Measurements from ENCODE around the gene HAUS5. TPM values are rescaled to one million over a fixed set of nuclear protein-coding genes. Genes with fewer than 3 reads are reported as not detected.
"Not testable (repeated sequence)": the region's sequence is repeated elsewhere in the genome, so short reads cannot be mapped to it uniquely, and the experiment has no call there.

Gene HAUS5
- total and polyA plus RNA-seq, 7 experiments from 2014 or later = 7.6 to 40.0 (median 26.8) TPM

- H3K4me3 Mint-ChIP-seq; DNase-seq; H3K4me3 ChIP-seq (ENCODE audit: low read length); intact Hi-C loops (cut with micrococcal nuclease); H3K27ac ChIP-seq (ENCODE audit: low read depth, low read length); H3K9me3 ChIP-seq (ENCODE audit: control insufficient read depth in 2 of 3, low read length in 3 of 3); H3K27ac Mint-ChIP-seq; H3K36me3 ChIP-seq (ENCODE audit: control insufficient read depth in 2 of 3, insufficient read depth in 3 of 3, low read length in 3 of 3); H3K27me3 ChIP-seq (ENCODE audit: control insufficient read depth in 2 of 2, insufficient read depth in 2 of 2, low read length in 2 of 2); H3K4me1 ChIP-seq (ENCODE audit: control insufficient read depth in 2 of 2, insufficient read depth in 2 of 2, low read length in 2 of 2); ATAC-seq; CTCF ChIA-PET: not testable (repeated sequence)
- Mint-ChIP-seq H3K4me1 (peaks cover 0 to 12% (median 9%) of the 10 kb centered on the region in 7 donors), H3K27me3 (peaks cover 0 to 10% (median 0%) of the 10 kb centered on the region in 5 donors), H3K36me3 (peaks cover 0 to 16% (median 3%) of the 10 kb centered on the region in 5 donors), H3K9me3 (peaks cover 3 to 18% (median 7%) of the 10 kb centered on the region in 11 donors)
- POLR2A ChIA-PET = interaction anchor here (0.8 kb wide), 1 partner anchor 98 kb away, joined by 3 read pairs; no protein-coding TSS in a partner anchor
Measured at GRCh38 chr19:35604436-35604835, 8.1 kb upstream of the HAUS5 start.

- POLR2A ChIA-PET = interaction anchor here (1.1 kb wide), 1 partner anchor 41 kb away, joined by 3 read pairs; the partner anchor contains the start of gene COX6B1
- peaks cover 16 to 20% of the 10 kb centered on the region in 2 donors for H3K4me1 ChIP-seq (ENCODE audit: control insufficient read depth in 2 of 2, insufficient read depth in 2 of 2, low read length in 2 of 2)
- CTCF ChIA-PET = interaction anchor here (1.0 kb wide), 1 partner anchor 11 kb away, joined by 3 read pairs; no protein-coding TSS in a partner anchor
Measured at GRCh38 chr19:35607170-35607569, 5.4 kb upstream of the HAUS5 start.

GRCh38 chr19:35607661-35608060, 4.9 kb upstream of the HAUS5 start:
- no peaks in the 10 kb centered on the region for H3K27me3 ChIP-seq (ENCODE audit: control insufficient read depth in 2 of 2, insufficient read depth in 2 of 2, low read length in 2 of 2)
- CTCF ChIA-PET = no interaction called here
- no peak overlapping the region for H3K4me3 ChIP-seq (ENCODE audit: low read length)
- ATAC-seq = no peak
- H3K4me1 Mint-ChIP-seq = peaks cover 4 to 38% (median 30%) of the 10 kb centered on the region in 7 donors
- H3K27me3 Mint-ChIP-seq = peaks cover 0 to 2% (median 0%) of the 10 kb centered on the region in 5 donors
- no peak overlapping the region for H3K4me3 Mint-ChIP-seq
- no peaks in the 10 kb centered on the region for H3K36me3 ChIP-seq (ENCODE audit: control insufficient read depth in 2 of 3, insufficient read depth in 3 of 3, low read length in 3 of 3)
- peaks cover 18 to 22% of the 10 kb centered on the region in 2 donors for H3K4me1 ChIP-seq (ENCODE audit: control insufficient read depth in 2 of 2, insufficient read depth in 2 of 2, low read length in 2 of 2)
- H3K36me3 Mint-ChIP-seq = peaks cover 0 to 20% (median 0%) of the 10 kb centered on the region in 5 donors
- no peak overlapping the region for H3K27ac Mint-ChIP-seq
- peaks cover 3 to 18% (median 7%) of the 10 kb centered on the region in 11 donors for H3K9me3 Mint-ChIP-seq
- DNase-seq = no peak
- POLR2A ChIA-PET = no interaction called here
- H3K27ac ChIP-seq (ENCODE audit: low read depth, low read length) = no peak overlapping the region
- intact Hi-C loops (cut with micrococcal nuclease) = no loop called here
- no peaks in the 10 kb centered on the region for H3K9me3 ChIP-seq (ENCODE audit: control insufficient read depth in 2 of 3, low read length in 3 of 3)

More at GRCh38 chr19:35607170-35607569, 5.4 kb upstream of the HAUS5 start:
- DNase-seq; ATAC-seq; H3K4me3 Mint-ChIP-seq; intact Hi-C loops (cut with micrococcal nuclease); H3K27me3 ChIP-seq (ENCODE audit: control insufficient read depth in 2 of 2, insufficient read depth in 2 of 2, low read length in 2 of 2); H3K36me3 ChIP-seq (ENCODE audit: control insufficient read depth in 2 of 3, insufficient read depth in 3 of 3, low read length in 3 of 3); H3K4me3 ChIP-seq (ENCODE audit: low read length); H3K27ac Mint-ChIP-seq; H3K27me3 Mint-ChIP-seq; H3K9me3 ChIP-seq (ENCODE audit: control insufficient read depth in 2 of 3, low read length in 3 of 3); H3K27ac ChIP-seq (ENCODE audit: low read depth, low read length): not testable (repeated sequence)
- peaks cover 3 to 33% (median 25%) of the 10 kb centered on the region in 7 donors for H3K4me1 Mint-ChIP-seq
- H3K9me3 Mint-ChIP-seq = peaks cover 3 to 18% (median 7%) of the 10 kb centered on the region in 11 donors
- peaks cover 0 to 20% (median 0%) of the 10 kb centered on the region in 5 donors for H3K36me3 Mint-ChIP-seq

GRCh38 chr19:35608251-35608650, 4.3 kb upstream of the HAUS5 start:
- H3K27me3 ChIP-seq (ENCODE audit: control insufficient read depth in 2 of 2, insufficient read depth in 2 of 2, low read length in 2 of 2) = no peaks in the 10 kb centered on the region
- Mint-ChIP-seq H3K4me1 (peaks cover 4 to 43% (median 34%) of the 10 kb centered on the region in 7 donors), H3K4me3 (peak overlapping the region in 3 of 10 donors; percentile 33 to 57 (median 47)), H3K9me3 (peaks cover 3 to 18% (median 7%) of the 10 kb centered on the region in 11 donors), H3K36me3 (peaks cover 0 to 20% (median 0%) of the 10 kb centered on the region in 5 donors), H3K27ac (peak overlapping the region in 5 of 9 donors; percentile 58 to 87 (median 74)), H3K27me3 (peaks cover 0 to 2% (median 0%) of the 10 kb centered on the region in 5 donors)
- H3K4me3 ChIP-seq (ENCODE audit: low read length) = no peak overlapping the region
- no peak overlapping the region for H3K27ac ChIP-seq (ENCODE audit: low read depth, low read length)
- peak in 2 of 9 donors; percentile 12 to 18 for DNase-seq
- CTCF ChIA-PET = no interaction called here
- ATAC-seq = no peak
- H3K9me3 ChIP-seq (ENCODE audit: control insufficient read depth in 2 of 3, low read length in 3 of 3) = no peaks in the 10 kb centered on the region
- no peaks in the 10 kb centered on the region for H3K36me3 ChIP-seq (ENCODE audit: control insufficient read depth in 2 of 3, insufficient read depth in 3 of 3, low read length in 3 of 3)
- POLR2A ChIA-PET = no interaction called here
- peaks cover 23 to 26% of the 10 kb centered on the region in 2 donors for H3K4me1 ChIP-seq (ENCODE audit: control insufficient read depth in 2 of 2, insufficient read depth in 2 of 2, low read length in 2 of 2)
- intact Hi-C loops (cut with micrococcal nuclease) = no loop called here

- peaks cover 24 to 28% of the 10 kb centered on the region in 2 donors for H3K4me1 ChIP-seq (ENCODE audit: control insufficient read depth in 2 of 2, insufficient read depth in 2 of 2, low read length in 2 of 2)
- ATAC-seq (peak; percentile 67), DNase-seq (peak in 6 of 9 donors; percentile 13 to 52 (median 44))
- no peaks in the 10 kb centered on the region for H3K9me3 ChIP-seq (ENCODE audit: control insufficient read depth in 2 of 3, low read length in 3 of 3)
- H3K27me3 Mint-ChIP-seq = peaks cover 0 to 2% (median 0%) of the 10 kb centered on the region in 5 donors
- H3K4me1 Mint-ChIP-seq = peaks cover 4 to 50% (median 43%) of the 10 kb centered on the region in 7 donors
- peaks cover 3 to 18% (median 7%) of the 10 kb centered on the region in 11 donors for H3K9me3 Mint-ChIP-seq
- intact Hi-C loops (cut with micrococcal nuclease) = no loop called here
- CTCF ChIA-PET = interaction anchor here (1.3 kb wide), 1 partner anchor 38 kb away, joined by 5 read pairs; the partner anchor contains the start of gene COX6B1
- H3K36me3 ChIP-seq (ENCODE audit: control insufficient read depth in 2 of 3, insufficient read depth in 3 of 3, low read length in 3 of 3) = peaks cover 0 to 4% (median 0%) of the 10 kb centered on the region in 3 experiments
- H3K4me3 Mint-ChIP-seq = peak overlapping the region in 9 of 10 donors; percentile 34 to 77 (median 66)
- POLR2A ChIA-PET = interaction anchor here (0.9 to 1.8 kb wide), 3 partner anchors 11 to 38 kb away, joined by 3 to 6 read pairs (median 4); partner anchors contain the start of gene COX6B1
- H3K27ac ChIP-seq (ENCODE audit: low read depth, low read length) = peak overlapping the region; percentile 59
- peak overlapping the region; percentile 21 for H3K4me3 ChIP-seq (ENCODE audit: low read length)
- H3K36me3 Mint-ChIP-seq = peaks cover 0 to 20% (median 4%) of the 10 kb centered on the region in 5 donors
- peak overlapping the region; percentile 74 to 93 (median 84) for H3K27ac Mint-ChIP-seq
- H3K27me3 ChIP-seq (ENCODE audit: control insufficient read depth in 2 of 2, insufficient read depth in 2 of 2, low read length in 2 of 2) = no peaks in the 10 kb centered on the region
Measured at GRCh38 chr19:35609851-35610353, 2.6 kb upstream of the HAUS5 start.

GRCh38 chr19:35612224-35612558, 344 bp upstream of the HAUS5 start:
- no peaks in the 10 kb centered on the region for H3K9me3 ChIP-seq (ENCODE audit: control insufficient read depth in 2 of 3, low read length in 3 of 3)
- intact Hi-C loops (cut with micrococcal nuclease) = loop anchor here (1.0 kb wide), 7 partner anchors 16 to 402 kb away; partner anchors contain the start of genes COX6B1 (in 2 of the 2), TMEM147 (in 2 of the 2) and ALKBH6 (in 1 of the 2)
- peak overlapping the region; percentile 98 for H3K4me3 ChIP-seq (ENCODE audit: low read length)
- Mint-ChIP-seq H3K4me3 (peak overlapping the region; percentile 86 to 94 (median 89)), H3K4me1 (peaks cover 4 to 50% (median 43%) of the 10 kb centered on the region in 7 donors), H3K9me3 (peaks cover 3 to 15% (median 7%) of the 10 kb centered on the region in 11 donors), H3K36me3 (peaks cover 0 to 23% (median 7%) of the 10 kb centered on the region in 5 donors), H3K27ac (peak overlapping the region; percentile 88 to 98 (median 94)), H3K27me3 (peaks cover 0 to 2% (median 0%) of the 10 kb centered on the region in 5 donors)
- H3K36me3 ChIP-seq (ENCODE audit: control insufficient read depth in 2 of 3, insufficient read depth in 3 of 3, low read length in 3 of 3) = peaks cover 0 to 20% (median 0%) of the 10 kb centered on the region in 3 experiments
- ATAC-seq (no peak), DNase-seq (no peak)
- ChIA-PET POLR2A (interaction anchor here (0.9 to 3.2 kb wide), 8 partner anchors 14 to 149 kb away, joined by 3 to 16 read pairs (median 3); partner anchors contain the start of gene COX6B1), CTCF (interaction anchor here (1.2 kb wide), 1 partner anchor 12 kb away, joined by 4 read pairs; no protein-coding TSS in a partner anchor)
- H3K4me1 ChIP-seq (ENCODE audit: control insufficient read depth in 2 of 2, insufficient read depth in 2 of 2, low read length in 2 of 2) = peaks cover 24 to 28% of the 10 kb centered on the region in 2 donors
- H3K27me3 ChIP-seq (ENCODE audit: control insufficient read depth in 2 of 2, insufficient read depth in 2 of 2, low read length in 2 of 2) = no peaks in the 10 kb centered on the region
- H3K27ac ChIP-seq (ENCODE audit: low read depth, low read length) = peak overlapping the region; percentile 86
